IMR-90 (cell line): ENCODE measurements around the gene ZNF524. TPM values are rescaled to one million over a fixed set of nuclear protein-coding genes. Genes with fewer than 3 reads are reported as not detected.
A peak's percentile ranks its signal among the peaks of the same experiment; 100 is the strongest.

Experiments
- ATAC-seq: fragments of 200-7000 bp; cut with Tn5 transposase; 2 replicates; pipeline ENCODE4 v1.9.1; 2020; ENCODE audit warnings: low read depth, mild to moderate bottlenecking, moderate library complexity
- BruUV-seq: library from RNA; stranded (reverse); fragments of 400-500 nt; replicated peaks from 2 replicates; lab custom pipeline; 2021; lab: Mats Ljungman, UMichigan
- CTCF ChIA-PET: fragments of 300-600 bp; formaldehyde crosslinking; extraction: SDS; loops from one replicate; lab custom pipeline; 2021; ENCODE audit warnings: antibody characterized with exemption; lab: Yijun Ruan, JAX
- POLR2A ChIA-PET: fragments of 300-600 bp; sonication (Branson Sonifier 250); formaldehyde crosslinking; loops from one replicate; lab custom pipeline; 2022; ENCODE audit warnings: antibody characterized with exemption; ENCODE audit not compliant: unreplicated experiment; lab: Charles Lee
- DNase-seq: peaks from one replicate; pipeline ENCODE4 v3.0.0; 2013
- H2AFZ ChIP-seq: replicated peaks from 2 replicates; pipeline ENCODE3; 2013; ENCODE audit warnings: low read length, mild to moderate bottlenecking; ENCODE audit not compliant: poor library complexity
- H2AK5ac ChIP-seq: 2 replicates; pipeline ENCODE4 v1.6.1; 2013; ENCODE audit warnings: low read depth, low read length, inconsistent platforms
- H2AK9ac ChIP-seq: replicated peaks from 2 replicates; pipeline ENCODE3; 2013; ENCODE audit warnings: mild to moderate bottlenecking, low read depth, low read length, moderate library complexity; ENCODE audit not compliant: poor library complexity
- H2BK120ac ChIP-seq: 2 replicates; pipeline ENCODE4 v1.6.1; 2013; ENCODE audit warnings: low read depth, low read length, inconsistent platforms
- H2BK15ac ChIP-seq: 3 replicates; pipeline ENCODE4 v1.6.1; 2013; ENCODE audit warnings: low read depth, low read length, inconsistent platforms
- H2BK20ac ChIP-seq: 2 replicates; pipeline ENCODE4 v1.6.1; 2013; ENCODE audit warnings: low read depth, mild to moderate bottlenecking, inconsistent platforms, low read length, moderate library complexity
- H2BK5ac ChIP-seq: 2 replicates; pipeline ENCODE4 v1.6.1; 2013; ENCODE audit warnings: mild to moderate bottlenecking, low read depth, low read length, inconsistent platforms; ENCODE audit not compliant: poor library complexity, severe bottlenecking
- H3K14ac ChIP-seq: replicated peaks from 2 replicates; pipeline ENCODE4 v1.6.1; 2013; ENCODE audit warnings: low read depth, low read length, inconsistent platforms
- H3K18ac ChIP-seq: 2 replicates; pipeline ENCODE4 v1.6.1; 2013; ENCODE audit warnings: low read depth, low read length, control low read depth
- H3K23ac ChIP-seq: 2 replicates; pipeline ENCODE4 v1.6.1; 2013; ENCODE audit warnings: low read depth, low read length, inconsistent platforms
- H3K27ac ChIP-seq: 2 replicates; pipeline ENCODE4 v1.5.1; 2013; ENCODE audit warnings: mild to moderate bottlenecking, control low read depth, low read length; ENCODE audit not compliant: insufficient read depth
- H3K27me3 ChIP-seq: 2 replicates; pipeline ENCODE4 v1.6.1; 2013; ENCODE audit warnings: low read length; ENCODE audit not compliant: control insufficient read depth, insufficient read depth
- H3K36me3 ChIP-seq: 2 replicates; pipeline ENCODE4 v1.6.1; 2013; ENCODE audit warnings: low read length, mixed read lengths; ENCODE audit not compliant: control insufficient read depth, insufficient read depth
- H3K4ac ChIP-seq: 2 replicates; pipeline ENCODE4 v1.6.1; 2013; ENCODE audit warnings: low read depth, low read length, inconsistent platforms
- H3K4me1 ChIP-seq: 2 replicates; pipeline ENCODE4 v1.6.1; 2013; ENCODE audit warnings: low read length, mixed read lengths; ENCODE audit not compliant: control insufficient read depth, insufficient read depth
- H3K4me2 ChIP-seq: 2 replicates; pipeline ENCODE4 v1.6.1; 2013; ENCODE audit warnings: low read depth, mild to moderate bottlenecking, control low read depth, low read length, moderate library complexity
- H3K4me3 ChIP-seq: 2 replicates; pipeline ENCODE4 v1.5.1; 2013; ENCODE audit warnings: low read depth, mild to moderate bottlenecking, control low read depth, low read length, moderate library complexity; ENCODE audit not compliant: insufficient read depth
- H3K56ac ChIP-seq: 2 replicates; pipeline ENCODE4 v1.6.1; 2013; ENCODE audit warnings: low read length, inconsistent platforms; ENCODE audit not compliant: insufficient read depth; ENCODE audit errors: extremely low read depth
- H3K79me1 ChIP-seq, 2 experiments: 2 replicates each; pipeline ENCODE4 v1.6.1; 2013; ENCODE audit warnings: low read length in 2 of 2, inconsistent platforms in 1 of 2, low read depth in 1 of 2
- H3K9ac ChIP-seq: 2 replicates; pipeline ENCODE4 v1.6.1; 2013; ENCODE audit warnings: low read depth, low read length, control low read depth
- H3K9me1 ChIP-seq: 2 replicates; pipeline ENCODE4 v1.6.1; 2013; ENCODE audit warnings: low read length, inconsistent platforms; ENCODE audit not compliant: insufficient read depth
- H3K9me3 ChIP-seq: 2 replicates; pipeline ENCODE4 v1.6.1; 2013; ENCODE audit warnings: low read length; ENCODE audit not compliant: control insufficient read depth, insufficient read depth
- H4K20me1 ChIP-seq: 2 replicates; pipeline ENCODE4 v1.6.1; 2013; ENCODE audit warnings: low read length, inconsistent platforms; ENCODE audit not compliant: insufficient read depth
- H4K5ac ChIP-seq: 2 replicates; pipeline ENCODE4 v1.6.1; 2013; ENCODE audit warnings: mild to moderate bottlenecking, low read depth, low read length, control low read depth
- H4K8ac ChIP-seq, 2 experiments: 2 replicates each; pipeline ENCODE4 v1.6.1; 2013; ENCODE audit warnings: low read depth in 2 of 2, low read length in 2 of 2, control low read depth in 1 of 2, inconsistent platforms in 1 of 2
- H4K91ac ChIP-seq: 2 replicates; pipeline ENCODE4 v1.6.1; 2013; ENCODE audit warnings: low read depth, low read length, inconsistent platforms; ENCODE audit not compliant: insufficient read depth
- BHLHE40 ChIP-seq: fragments of 150-350 bp; IDR thresholded peaks from 2 replicates; pipeline ENCODE4 v1.6.1; 2016; ENCODE audit warnings: mild to moderate bottlenecking, low read depth, low read length
- CHD1 ChIP-seq: IDR thresholded peaks from 2 replicates; pipeline ENCODE4 v1.6.1; 2012; ENCODE audit warnings: low read depth, low read length, improper control_type of control experiment
- MAZ ChIP-seq: IDR thresholded peaks from 2 replicates; pipeline ENCODE4 v1.6.1; 2012; ENCODE audit warnings: low read depth, mild to moderate bottlenecking, low read length, improper control_type of control experiment, moderate library complexity, borderline replicate concordance
- RCOR1 ChIP-seq: IDR thresholded peaks from 2 replicates; pipeline ENCODE4 v1.6.1; 2012; ENCODE audit warnings: mild to moderate bottlenecking, low read length, improper control_type of control experiment; ENCODE audit not compliant: insufficient replicate concordance
- WGBS, 2 experiments: methylation state at CpG; one replicate each; pipeline versions ENCODE4 v1.1.5 to v1.1.7; 2013; ENCODE audit warnings: missing lambda C conversion rate in 2 of 2; ENCODE audit not compliant: insufficient read length in 1 of 2; ENCODE audit errors: extremely low coverage in 2 of 2; 5-methylcytosine and 5-hydroxymethylcytosine counted together
- dilution Hi-C: fragments of 300-500 bp; cut with HindIII; formaldehyde crosslinking; loops from one replicate; pipeline ENCODE4 v1.14.3; 2018; ENCODE audit warnings: low sequenced_read_pairs; ENCODE audit not compliant: unreplicated experiment
- in situ Hi-C: fragments of 300-500 bp; cut with MboI; formaldehyde crosslinking; loops from 3 replicates; pipeline ENCODE4 v1.14.3; 2019; ENCODE audit warnings: low sequenced_read_pairs, inconsistent platforms, mixed read lengths
- intact Hi-C: fragments of 100-400 bp; cut with micrococcal nuclease; formaldehyde crosslinking; loops from 2 replicates; pipeline ENCODE4 v1.10.0; 2022
- polyA plus RNA-seq, 3 experiments: library from polyadenylated mRNA; depleted of rRNA; stranded (reverse); fragments of >200 nt; gene quantifications; 2 replicates each; pipeline ENCODE4 v1.2.3, GENCODE V29; 2012; ENCODE audit warnings: low replicate concordance in 1 of 3
- total RNA-seq: library from RNA; depleted of rRNA; stranded (reverse); fragments of >200 nt; gene quantifications from 2 replicates; pipeline ENCODE4 v1.2.3, GENCODE V29; 2012

Gene ZNF524
- total and polyA plus RNA-seq, 2 of the 4 experiments (the other 2 are of a cell fraction): 2.3 to 6.6 TPM

DNA sequence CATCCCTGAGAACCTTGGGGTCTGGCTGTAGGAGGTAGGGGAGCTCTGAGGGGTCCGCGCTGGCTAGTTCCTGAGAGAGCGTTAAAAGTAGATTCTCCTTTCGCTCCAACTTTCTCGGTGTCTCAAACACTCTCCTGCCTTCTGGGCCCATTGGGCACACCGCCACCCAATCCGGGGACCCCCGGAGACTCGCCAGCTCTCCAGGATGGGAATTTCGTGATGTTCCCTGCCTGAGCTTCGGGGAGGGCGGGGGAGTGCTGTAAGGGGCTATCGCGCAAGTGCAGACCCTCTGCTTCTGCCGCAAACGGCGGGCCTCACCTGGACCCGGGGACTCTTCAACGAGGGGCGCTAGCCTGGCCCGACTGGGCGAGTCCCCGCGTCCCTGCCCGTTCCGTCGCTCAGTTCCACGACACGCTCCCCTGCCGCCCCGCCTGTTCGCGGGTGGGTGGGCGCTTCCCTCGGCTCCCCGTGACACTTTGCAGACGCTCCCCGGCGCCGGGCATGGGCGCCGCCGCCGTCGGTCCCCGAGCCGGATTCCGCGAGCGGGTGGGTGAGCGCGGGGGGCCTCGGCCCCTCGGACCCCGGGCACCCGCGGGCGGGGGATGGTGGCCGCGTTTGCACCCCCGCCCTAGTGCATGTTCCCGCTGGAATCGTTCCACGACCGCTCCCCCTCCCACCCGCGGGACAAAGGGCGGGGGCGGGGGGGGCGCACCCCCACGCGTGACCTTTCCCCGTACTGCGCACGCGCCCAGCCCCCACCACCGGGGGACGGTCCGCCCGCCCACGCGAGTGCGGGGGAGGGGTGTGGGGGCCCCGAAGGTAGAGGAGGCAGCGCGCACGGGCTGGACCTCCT is 47.9 kb downstream of the ZNF524 start, which contains the start of gene CCDC106:
Gene CCDC106, plus strand, starts transcription at position 481 of the 853 bp plus-strand sequence. CDS start 835 bp downstream, outside the sequence.
- peak within 1 kb of the TSS; percentile 97 for H3K27ac ChIP-seq
- no peaks in the 10 kb centered on the region for H3K27me3 ChIP-seq
- peaks cover 10% of the 10 kb centered on the region for H3K4me1 ChIP-seq
- no peaks in the 10 kb centered on the region for H3K9me3 ChIP-seq
- H4K91ac ChIP-seq: peak within 1 kb of the TSS; percentile 85
- ATAC-seq: peak; percentile 64
- TF ChIP-seq RCOR1: peak; percentile 16
- no peak for TF ChIP-seq CHD1
- peak; percentile 86 for TF ChIP-seq MAZ
- 0 out of 2 replicates have a peak, but pooled peaks have one; percentile 21 for TF ChIP-seq BHLHE40
- H2AFZ ChIP-seq: peak within 1 kb of the TSS; percentile 95
- peaks cover 19% of the 10 kb centered on the region for H3K36me3 ChIP-seq
- no peak within 1 kb of the TSS; the same call in 1 of the 2 replicates for H2BK20ac ChIP-seq
- BruUV-seq: no TSS peak
- DNase-seq: peak; percentile 68
- H2AK9ac ChIP-seq: peak within 1 kb of the TSS; percentile 100
- H2BK15ac ChIP-seq: peak within 1 kb of the TSS; percentile 59; the same call in 1 of the 3 replicates
- H3K9me1 ChIP-seq: no peaks in the 10 kb centered on the region
- WGBS, 2 experiments: 0% methylated on average over 36 of the region's 87 CpGs; no CpG with 5 or more reads in 1 of the 2 experiments
- H2BK5ac ChIP-seq: peak within 1 kb of the TSS; percentile 94
- peak within 1 kb of the TSS; percentile 59; the same call in 1 of the 2 replicates for H2BK120ac ChIP-seq
- H4K8ac ChIP-seq: peak within 1 kb of the TSS; percentile 92 to 100
- peak within 1 kb of the TSS; percentile 94 for H3K23ac ChIP-seq
- peak within 1 kb of the TSS; percentile 92 for H3K4ac ChIP-seq
- H3K4me3 ChIP-seq: peak within 1 kb of the TSS; percentile 86
- H3K56ac ChIP-seq: peak within 1 kb of the TSS; percentile 90
- ChIA-PET CTCF (interaction anchor here (1.1 kb wide), 1 partner anchor 15 kb away, joined by 6 read pairs; no protein-coding TSS in a partner anchor), POLR2A (no interaction called here)
- H3K79me1 ChIP-seq: peaks cover 20 to 49% of the 10 kb centered on the region in 2 experiments
- peak within 1 kb of the TSS; percentile 97 for H3K14ac ChIP-seq
- dilution Hi-C loops: no loop called here
- intact Hi-C loops: no loop called here
- in situ Hi-C loops: loop anchor here (25.0 kb wide), 2 partner anchors 361 to 536 kb away; partner anchors contain the start of genes BRSK1, HSPBP1 and PPP1R12C
- H3K4me2 ChIP-seq: peak within 1 kb of the TSS; percentile 99
- H2AK5ac ChIP-seq: peak within 1 kb of the TSS; percentile 98
- H4K20me1 ChIP-seq: no peaks in the 10 kb centered on the region
- H4K5ac ChIP-seq: peak within 1 kb of the TSS; percentile 88
- H3K18ac ChIP-seq: peak within 1 kb of the TSS; percentile 89
- peak within 1 kb of the TSS; percentile 95 for H3K9ac ChIP-seq
